Measurements from ENCODE around the gene GABRQ. TPM values are rescaled to one million over a fixed set of nuclear protein-coding genes. Genes with fewer than 3 reads are reported as not detected.
"Not testable (repeated sequence)": the region's sequence is repeated elsewhere in the genome, so short reads cannot be mapped to it uniquely, and the experiment has no call there.

Gene GABRQ
- total RNA-seq, 1 experiment from 2014 or later: not detected

DNA sequence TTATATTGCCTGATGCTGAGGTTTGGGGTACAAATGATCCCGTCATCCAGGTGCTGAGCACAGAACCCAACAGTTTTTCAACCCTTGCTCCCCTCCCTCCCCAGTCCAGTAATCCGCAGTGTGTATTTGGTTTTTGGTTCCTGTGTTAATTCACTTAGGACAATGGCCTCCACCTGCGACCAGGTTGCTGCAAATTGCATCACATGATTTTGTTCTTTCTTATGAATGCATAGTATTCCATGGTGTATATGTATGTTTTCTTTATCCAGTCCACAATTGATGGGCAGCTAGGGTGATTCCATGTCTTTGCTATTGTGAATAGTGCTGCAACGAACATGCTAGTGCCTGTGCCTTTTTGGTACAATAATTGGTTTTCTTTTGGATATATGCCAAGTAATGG is 25.4 kb downstream of the GABRQ start:
- TF ChIP-seq EZH2 (IDR thresholded peaks at IDR 0.05; ENCODE audit: borderline replicate concordance, low read depth, low read length, poor library complexity, severe bottlenecking): no peak
- TF ChIP-seq CTCF (conservative IDR thresholded peaks at IDR 0.05; ENCODE audit: low read depth, low read length): no peak
- Histone ChIP-seq H3K27me3 (replicated peaks; ENCODE audit: insufficient read depth, low read depth, low read length, poor library complexity) (no peaks in the 10 kb centered on the region), H3K4me1 (ENCODE audit: insufficient read depth, low read length, poor library complexity, severe bottlenecking) (no peaks in the 10 kb centered on the region), H3K27ac (ENCODE audit: low read depth, low read length, poor library complexity, severe bottlenecking) (no peak overlapping the region), H3K4me3 (ENCODE audit: low read depth, low read length, poor library complexity, severe bottlenecking) (no peak overlapping the region), H3K36me3 (ENCODE audit: insufficient read depth, low read length, poor library complexity, severe bottlenecking) (no peaks in the 10 kb centered on the region), H3K9me3 (ENCODE audit: low read depth, low read length, poor library complexity, severe bottlenecking) (no peaks in the 10 kb centered on the region)
- ChIA-PET POLR2A (ENCODE audit: low non-redundant PET) (no interaction called here), CTCF (no interaction called here)
- no TSS peak for BruUV-seq (replicated peaks)
- no peak for DNase-seq (ENCODE audit: low spot score)
- intact Hi-C loops (cut with micrococcal nuclease; ENCODE audit: unreplicated experiment): no loop called here

DNA sequence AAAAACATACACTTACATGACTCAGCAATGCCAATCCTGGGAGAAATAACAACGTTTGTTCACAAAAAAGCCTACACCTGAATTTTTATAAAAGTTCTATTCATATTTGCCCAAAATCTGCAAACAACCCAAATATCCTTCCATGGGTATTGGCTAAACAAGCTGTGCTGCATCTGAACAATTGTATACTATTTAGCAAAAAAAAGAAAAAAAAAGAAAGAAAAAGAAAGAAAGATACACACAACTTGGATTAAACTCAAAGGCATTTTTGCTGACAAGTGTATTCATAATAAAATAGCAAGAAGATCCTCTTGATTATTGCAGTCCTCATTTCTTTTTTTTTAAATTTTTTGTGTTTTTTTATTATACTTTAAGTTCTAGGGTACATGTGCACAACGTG is 36.4 kb downstream of the GABRQ start:
- no peak for DNase-seq (ENCODE audit: low spot score)
- H3K36me3 ChIP-seq (ENCODE audit: insufficient read depth, low read length, poor library complexity, severe bottlenecking): no peaks in the 10 kb centered on the region
- H3K4me1 ChIP-seq (ENCODE audit: insufficient read depth, low read length, poor library complexity, severe bottlenecking): no peaks in the 10 kb centered on the region
- H3K4me3 ChIP-seq (ENCODE audit: low read depth, low read length, poor library complexity, severe bottlenecking): no peak overlapping the region
- ChIA-PET POLR2A (ENCODE audit: low non-redundant PET) (no interaction called here), CTCF (no interaction called here)
- intact Hi-C loops (cut with micrococcal nuclease; ENCODE audit: unreplicated experiment): no loop called here
- H3K9me3 ChIP-seq (ENCODE audit: low read depth, low read length, poor library complexity, severe bottlenecking): no peaks in the 10 kb centered on the region
- H3K27ac ChIP-seq (ENCODE audit: low read depth, low read length, poor library complexity, severe bottlenecking): no peak overlapping the region
- no TSS peak for BruUV-seq (replicated peaks)
- no peaks in the 10 kb centered on the region for H3K27me3 ChIP-seq (replicated peaks; ENCODE audit: insufficient read depth, low read depth, low read length, poor library complexity)
- TF ChIP-seq CTCF (conservative IDR thresholded peaks at IDR 0.05; ENCODE audit: low read depth, low read length): no peak
- no peak for TF ChIP-seq EZH2 (IDR thresholded peaks at IDR 0.05; ENCODE audit: borderline replicate concordance, low read depth, low read length, poor library complexity, severe bottlenecking)

- CTCF ChIA-PET; H3K4me3 ChIP-seq (ENCODE audit: low read depth, low read length, poor library complexity, severe bottlenecking); H3K9me3 ChIP-seq (ENCODE audit: low read depth, low read length, poor library complexity, severe bottlenecking); H3K27ac ChIP-seq (ENCODE audit: low read depth, low read length, poor library complexity, severe bottlenecking); H3K4me1 ChIP-seq (ENCODE audit: insufficient read depth, low read length, poor library complexity, severe bottlenecking); DNase-seq (ENCODE audit: low spot score); BruUV-seq (replicated peaks); intact Hi-C loops (cut with micrococcal nuclease; ENCODE audit: unreplicated experiment); H3K27me3 ChIP-seq (replicated peaks; ENCODE audit: insufficient read depth, low read depth, low read length, poor library complexity); H3K36me3 ChIP-seq (ENCODE audit: insufficient read depth, low read length, poor library complexity, severe bottlenecking); POLR2A ChIA-PET (ENCODE audit: low non-redundant PET): not testable (repeated sequence)
Observed at GRCh38 chrX:152674652-152675051, 37.0 kb downstream of the GABRQ start.

GRCh38 chrX:152681012-152681411 is 43.3 kb downstream of the GABRQ start:
- CTCF ChIA-PET; BruUV-seq (replicated peaks); POLR2A ChIA-PET (ENCODE audit: low non-redundant PET): not testable (repeated sequence)

DNA sequence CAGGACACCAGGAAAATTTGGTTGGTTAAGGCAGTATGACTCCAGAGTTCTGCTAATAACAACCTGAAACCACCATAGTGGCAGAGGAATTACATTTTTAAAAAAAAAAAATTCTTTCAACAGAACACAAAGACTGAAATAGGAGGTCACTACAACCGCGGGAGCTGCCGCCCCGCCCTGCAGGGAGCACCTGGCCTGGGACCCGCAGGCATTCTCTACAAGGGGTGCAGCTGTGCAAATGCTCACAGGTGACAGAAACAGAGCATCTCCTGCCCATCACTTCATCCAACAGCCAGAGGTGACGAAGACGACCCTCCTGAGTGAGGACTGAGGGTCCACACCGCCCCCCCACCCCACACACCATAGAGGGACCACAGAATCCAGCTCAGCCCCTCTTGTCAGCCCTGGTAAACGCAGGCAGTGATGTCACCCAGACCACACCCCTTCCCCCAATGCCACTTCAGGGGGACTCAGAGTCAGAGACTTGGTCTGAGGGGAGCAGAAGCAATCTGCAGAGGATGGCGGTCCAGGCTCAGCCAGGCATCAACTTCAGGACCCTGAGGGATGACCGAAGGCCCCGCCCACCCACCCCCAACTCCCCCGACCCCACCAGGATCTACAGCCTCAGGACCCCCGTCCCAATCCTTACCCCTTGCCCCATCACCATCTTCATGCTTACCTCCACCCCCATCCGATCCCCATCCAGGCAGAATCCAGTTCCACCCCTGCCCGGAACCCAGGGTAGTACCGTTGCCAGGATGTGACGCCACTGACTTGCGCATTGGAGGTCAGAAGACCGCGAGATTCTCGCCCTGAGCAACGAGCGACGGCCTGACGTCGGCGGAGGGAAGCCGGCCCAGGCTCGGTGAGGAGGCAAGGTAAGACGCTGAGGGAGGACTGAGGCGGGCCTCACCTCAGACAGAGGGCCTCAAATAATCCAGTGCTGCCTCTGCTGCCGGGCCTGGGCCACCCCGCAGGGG is 60.5 kb downstream of the GABRQ start, which contains the start of gene MAGEA3:
TSS of gene MAGEA3 (plus strand) at position 843 of the 980 bp plus-strand sequence. CDS start 2,039 bp downstream, outside the sequence.
- not testable (repeated sequence) for H3K9me3 ChIP-seq (ENCODE audit: low read depth, low read length, poor library complexity, severe bottlenecking)

More at GRCh38 chrX:152681012-152681411, 43.3 kb downstream of the GABRQ start:
- H3K4me1 ChIP-seq (ENCODE audit: insufficient read depth, low read length, poor library complexity, severe bottlenecking); DNase-seq (ENCODE audit: low spot score); H3K36me3 ChIP-seq (ENCODE audit: insufficient read depth, low read length, poor library complexity, severe bottlenecking); H3K27ac ChIP-seq (ENCODE audit: low read depth, low read length, poor library complexity, severe bottlenecking); H3K9me3 ChIP-seq (ENCODE audit: low read depth, low read length, poor library complexity, severe bottlenecking); H3K27me3 ChIP-seq (replicated peaks; ENCODE audit: insufficient read depth, low read depth, low read length, poor library complexity); H3K4me3 ChIP-seq (ENCODE audit: low read depth, low read length, poor library complexity, severe bottlenecking); intact Hi-C loops (cut with micrococcal nuclease; ENCODE audit: unreplicated experiment): not testable (repeated sequence)

DNA sequence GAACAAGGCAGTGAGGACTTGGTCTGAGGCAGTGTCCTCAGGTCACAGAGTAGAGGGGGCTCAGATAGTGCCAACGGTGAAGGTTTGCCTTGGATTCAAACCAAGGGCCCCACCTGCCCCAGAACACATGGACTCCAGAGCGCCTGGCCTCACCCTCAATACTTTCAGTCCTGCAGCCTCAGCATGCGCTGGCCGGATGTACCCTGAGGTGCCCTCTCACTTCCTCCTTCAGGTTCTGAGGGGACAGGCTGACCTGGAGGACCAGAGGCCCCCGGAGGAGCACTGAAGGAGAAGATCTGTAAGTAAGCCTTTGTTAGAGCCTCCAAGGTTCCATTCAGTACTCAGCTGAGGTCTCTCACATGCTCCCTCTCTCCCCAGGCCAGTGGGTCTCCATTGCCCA is 62.7 kb downstream of the GABRQ start:
- H3K4me1 ChIP-seq (ENCODE audit: insufficient read depth, low read length, poor library complexity, severe bottlenecking); DNase-seq (ENCODE audit: low spot score); H3K9me3 ChIP-seq (ENCODE audit: low read depth, low read length, poor library complexity, severe bottlenecking); H3K27ac ChIP-seq (ENCODE audit: low read depth, low read length, poor library complexity, severe bottlenecking); H3K27me3 ChIP-seq (replicated peaks; ENCODE audit: insufficient read depth, low read depth, low read length, poor library complexity); H3K36me3 ChIP-seq (ENCODE audit: insufficient read depth, low read length, poor library complexity, severe bottlenecking); BruUV-seq (replicated peaks); CTCF ChIA-PET; H3K4me3 ChIP-seq (ENCODE audit: low read depth, low read length, poor library complexity, severe bottlenecking); intact Hi-C loops (cut with micrococcal nuclease; ENCODE audit: unreplicated experiment); POLR2A ChIA-PET (ENCODE audit: low non-redundant PET): not testable (repeated sequence)

More for the DNA sequence above, 60.5 kb downstream of the GABRQ start, which contains the start of gene MAGEA3:
- BruUV-seq (replicated peaks); DNase-seq (ENCODE audit: low spot score); POLR2A ChIA-PET (ENCODE audit: low non-redundant PET); intact Hi-C loops (cut with micrococcal nuclease; ENCODE audit: unreplicated experiment); H3K27ac ChIP-seq (ENCODE audit: low read depth, low read length, poor library complexity, severe bottlenecking); H3K27me3 ChIP-seq (replicated peaks; ENCODE audit: insufficient read depth, low read depth, low read length, poor library complexity); H3K36me3 ChIP-seq (ENCODE audit: insufficient read depth, low read length, poor library complexity, severe bottlenecking); H3K4me1 ChIP-seq (ENCODE audit: insufficient read depth, low read length, poor library complexity, severe bottlenecking); H3K4me3 ChIP-seq (ENCODE audit: low read depth, low read length, poor library complexity, severe bottlenecking); CTCF ChIA-PET: not testable (repeated sequence)
